DOHH2 (cell line): ENCODE data around the gene NOL3.

Source experiments
- EZH2phosphoT487 ChIP-seq: fragments of 200-600 bp; sonication (generic); IDR thresholded peaks from 2 replicates; pipeline ENCODE4 v1.6.1; 2017; ENCODE audit warnings: borderline replicate concordance, mild to moderate bottlenecking, antibody characterized with exemption, low read length, moderate library complexity, mixed read lengths
- TF ChIP-seq, protein P1 (sequence below): fragments of 200-600 bp; sonication (generic); IDR thresholded peaks from one replicate; pipeline ENCODE4 v1.5.1; 2014; ENCODE audit warnings: antibody characterized with exemption, mild to moderate bottlenecking, low read depth, low read length; ENCODE audit not compliant: poor library complexity, severe bottlenecking

DNA sequence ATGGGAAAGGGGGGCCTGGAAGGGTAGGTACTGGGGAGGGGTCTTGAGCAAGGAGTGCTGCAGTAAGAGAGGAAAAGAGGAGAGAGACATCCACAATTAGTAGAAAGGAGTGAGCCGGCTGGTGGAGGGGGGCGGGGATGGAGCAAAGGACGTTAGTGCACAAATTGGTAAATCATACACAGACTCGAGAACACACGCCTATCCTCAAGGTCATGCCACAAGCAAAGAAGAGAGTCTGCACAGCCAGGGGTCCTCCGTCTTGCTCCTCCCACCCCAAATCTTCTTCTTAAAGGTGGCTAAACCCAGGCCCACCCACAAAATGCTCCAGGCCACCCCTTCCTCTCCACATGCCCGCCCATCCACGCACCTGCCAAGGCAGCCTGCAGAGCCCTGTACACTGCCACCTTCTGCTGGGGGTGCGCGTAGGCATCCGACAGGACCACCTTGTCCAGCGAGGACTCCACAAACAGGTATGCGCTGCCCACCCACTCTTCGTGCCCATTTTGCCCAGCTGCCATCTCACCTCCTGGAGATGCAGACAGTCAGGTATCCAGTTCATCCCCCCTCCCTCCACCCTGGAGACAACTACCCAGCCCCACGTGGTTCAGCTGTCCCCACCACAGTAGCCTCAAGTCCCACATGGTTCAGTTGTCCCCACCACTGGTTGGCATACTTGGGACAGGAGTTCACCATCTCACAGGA, 14.0 kb upstream of the NOL3 start:
- TF ChIP-seq, protein P1, sequence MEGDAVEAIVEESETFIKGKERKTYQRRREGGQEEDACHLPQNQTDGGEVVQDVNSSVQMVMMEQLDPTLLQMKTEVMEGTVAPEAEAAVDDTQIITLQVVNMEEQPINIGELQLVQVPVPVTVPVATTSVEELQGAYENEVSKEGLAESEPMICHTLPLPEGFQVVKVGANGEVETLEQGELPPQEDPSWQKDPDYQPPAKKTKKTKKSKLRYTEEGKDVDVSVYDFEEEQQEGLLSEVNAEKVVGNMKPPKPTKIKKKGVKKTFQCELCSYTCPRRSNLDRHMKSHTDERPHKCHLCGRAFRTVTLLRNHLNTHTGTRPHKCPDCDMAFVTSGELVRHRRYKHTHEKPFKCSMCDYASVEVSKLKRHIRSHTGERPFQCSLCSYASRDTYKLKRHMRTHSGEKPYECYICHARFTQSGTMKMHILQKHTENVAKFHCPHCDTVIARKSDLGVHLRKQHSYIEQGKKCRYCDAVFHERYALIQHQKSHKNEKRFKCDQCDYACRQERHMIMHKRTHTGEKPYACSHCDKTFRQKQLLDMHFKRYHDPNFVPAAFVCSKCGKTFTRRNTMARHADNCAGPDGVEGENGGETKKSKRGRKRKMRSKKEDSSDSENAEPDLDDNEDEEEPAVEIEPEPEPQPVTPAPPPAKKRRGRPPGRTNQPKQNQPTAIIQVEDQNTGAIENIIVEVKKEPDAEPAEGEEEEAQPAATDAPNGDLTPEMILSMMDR, result no peak
- no peak for TF ChIP-seq EZH2phosphoT487
